Amniotic epithelial cell (primary cell): ENCODE measurements around the gene KRTAP9-7.

Experiments
- DNase-seq: peaks from one replicate; pipeline ENCODE4 v3.0.0-alpha.2; 2010; ENCODE audit warnings: low read depth

KRTAP9-7 gene

GRCh38 chr17:41322094-41322902 is 46.8 kb downstream of the KRTAP9-7 start:
- DNase-seq, result peak; percentile 70

DNA sequence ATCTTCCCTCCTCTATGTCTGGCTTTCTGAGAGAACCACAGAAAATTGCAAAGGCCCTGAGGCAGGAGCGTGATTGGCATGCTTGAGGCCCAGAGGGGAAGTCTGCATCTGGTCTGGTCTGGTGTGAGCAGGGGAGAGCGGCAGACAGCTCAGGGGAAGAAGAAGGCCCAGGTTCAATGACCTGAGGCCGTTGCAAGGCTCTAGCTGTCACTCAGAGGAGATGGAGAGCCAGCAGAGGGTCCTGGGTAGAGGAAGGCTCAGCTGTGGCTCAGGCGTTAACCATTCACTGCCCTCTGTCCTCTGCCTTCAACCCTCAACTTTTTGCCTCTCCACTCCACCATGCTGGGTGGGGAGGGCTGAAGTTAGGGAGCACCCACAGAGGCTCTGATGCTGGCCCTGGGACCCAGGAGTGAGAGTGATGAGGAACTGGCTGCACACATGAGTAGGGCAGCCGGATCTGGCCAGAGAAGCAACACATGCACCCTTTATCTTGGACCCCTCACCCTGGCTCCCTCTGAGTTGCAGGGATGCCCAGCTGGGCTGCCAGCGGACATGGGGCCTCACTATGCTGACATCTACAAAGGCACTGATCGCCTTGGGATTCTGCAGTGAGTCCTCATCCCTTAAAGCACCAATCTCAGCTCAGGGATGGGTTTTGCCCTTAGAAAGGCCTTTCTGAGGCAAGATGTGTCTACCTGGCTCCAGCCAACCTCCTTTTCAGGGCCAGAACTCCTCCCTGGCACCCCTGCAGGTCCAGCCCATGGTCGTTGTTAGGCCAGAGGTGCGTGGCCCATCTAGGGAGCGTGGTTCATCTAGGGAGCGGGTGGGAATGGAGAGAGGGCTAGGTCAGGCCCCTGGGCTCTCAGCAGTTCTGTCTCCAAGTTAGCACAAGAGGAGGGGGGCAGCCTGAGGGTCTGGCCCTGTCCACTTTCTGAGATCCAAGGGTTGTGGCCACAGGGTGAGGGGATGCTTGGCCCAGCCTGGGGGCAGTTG is 47.7 kb downstream of the KRTAP9-7 start:
- no peak for DNase-seq

DNA sequence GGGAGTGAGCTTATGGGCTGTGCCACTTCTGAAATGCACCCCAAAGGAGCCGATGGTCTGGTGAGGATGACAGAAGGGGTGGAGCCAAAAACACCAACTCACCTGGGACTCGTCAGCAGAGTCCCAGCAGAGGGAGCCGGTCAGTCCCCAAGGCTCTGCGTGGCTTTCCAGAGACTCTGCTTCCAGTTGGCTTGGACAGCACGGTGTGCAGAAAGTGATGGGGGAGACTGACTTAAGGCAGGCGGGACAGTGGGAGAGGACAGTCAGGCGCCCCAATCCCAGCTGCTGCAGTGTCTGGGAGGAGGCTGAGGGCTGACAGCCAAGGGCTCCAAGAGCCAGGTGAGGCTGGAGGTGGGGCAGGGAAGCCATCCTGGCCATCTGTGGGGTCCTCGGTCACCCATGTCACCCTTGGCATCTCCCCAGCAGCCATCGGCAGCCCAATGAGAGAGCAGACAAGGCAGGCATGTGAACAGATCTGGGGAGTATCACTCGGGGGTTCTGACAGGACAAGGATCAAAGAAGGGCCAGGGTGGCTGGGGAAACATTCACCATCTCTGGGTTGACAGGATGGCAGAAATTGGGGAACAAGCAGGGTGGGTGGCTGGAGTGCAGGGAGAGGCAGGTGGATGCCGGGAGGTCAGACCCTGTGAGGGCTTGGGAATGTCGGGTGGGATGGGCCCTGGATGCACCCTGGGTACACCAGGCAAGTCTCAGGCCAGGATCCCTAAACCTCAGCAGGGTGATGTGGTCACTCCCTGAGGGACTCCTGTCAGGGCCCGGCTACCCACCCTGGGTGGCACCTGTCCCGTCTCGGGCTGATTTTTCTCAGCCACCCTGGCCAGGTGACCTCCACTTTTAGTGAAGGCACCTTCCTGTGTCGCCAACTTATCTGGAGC is 48.9 kb downstream of the KRTAP9-7 start:
- DNase-seq, result peak; percentile 15

DNA sequence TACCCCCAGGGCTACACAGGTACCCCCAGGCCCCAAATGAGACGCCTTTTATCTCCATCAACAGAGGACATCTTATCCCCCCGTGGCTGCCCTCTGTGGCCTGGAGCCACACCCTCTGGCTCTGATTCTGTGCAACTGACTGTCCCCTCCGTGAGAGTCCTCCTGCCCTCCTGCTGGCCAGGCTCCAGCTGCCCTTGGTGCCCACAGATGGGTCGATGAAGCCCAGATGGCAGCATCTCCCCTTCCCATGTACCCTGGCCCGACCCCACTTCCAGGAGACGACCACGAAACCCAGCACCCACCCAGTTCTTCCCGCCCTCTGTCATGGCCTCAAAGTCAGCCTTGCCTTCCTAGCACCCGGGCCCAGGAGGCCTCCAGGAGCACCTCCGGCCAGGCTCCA is 49.6 kb downstream of the KRTAP9-7 start:
- DNase-seq, result no peak

GRCh38 chr17:41325611-41326010 is 50.1 kb downstream of the KRTAP9-7 start:
- no peak for DNase-seq
